Measurements from ENCODE around the gene TARS2. TPM values are rescaled to one million over a fixed set of nuclear protein-coding genes. Genes with fewer than 3 reads are reported as not detected.
A peak's percentile ranks its signal among the peaks of the same experiment; 100 is the strongest.

The TARS2 gene
- polyA plus RNA-seq, 2 donors = 14.1 to 26.7 TPM

GRCh38 chr1:150532860-150533259 lies 45.6 kb downstream of the TARS2 start:
- no peaks in the 10 kb centered on the region for H3K9me3 ChIP-seq (ENCODE audit: control insufficient read depth in 2 of 2, insufficient read depth in 1 of 2, low read depth in 1 of 2, low read length in 1 of 2)
- 29 to 35% methylated on average over 5 of the region's 5 CpGs for WGBS, 2 donors
- H3K4me3 ChIP-seq (ENCODE audit: low read depth in 1 of 2, low read length in 2 of 2) = no peak overlapping the region
- H3K27me3 ChIP-seq (ENCODE audit: control insufficient read depth in 1 of 2, insufficient read depth in 2 of 2, low read length in 2 of 2) = no peaks in the 10 kb centered on the region
- peak overlapping the region; percentile 83 to 91 for H3K27ac ChIP-seq (ENCODE audit: low read depth in 2 of 2, low read length in 1 of 2)
- no peaks in the 10 kb centered on the region for H3K36me3 ChIP-seq (ENCODE audit: control insufficient read depth in 2 of 2, insufficient read depth in 2 of 2, low read length in 1 of 2)
- peaks cover 3 to 16% of the 10 kb centered on the region in 2 donors for H3K4me1 ChIP-seq (ENCODE audit: control insufficient read depth in 2 of 2, insufficient read depth in 2 of 2, low read length in 1 of 2)

GRCh38 chr1:150534002-150534401 lies 46.8 kb downstream of the TARS2 start:
- H3K36me3 ChIP-seq (ENCODE audit: control insufficient read depth in 2 of 2, insufficient read depth in 2 of 2, low read length in 1 of 2) = no peaks in the 10 kb centered on the region
- H3K4me1 ChIP-seq (ENCODE audit: control insufficient read depth in 2 of 2, insufficient read depth in 2 of 2, low read length in 1 of 2) = peaks cover 6 to 25% of the 10 kb centered on the region in 2 donors
- peak overlapping the region; percentile 42 to 78 for H3K27ac ChIP-seq (ENCODE audit: low read depth in 2 of 2, low read length in 1 of 2)
- no peaks in the 10 kb centered on the region for H3K9me3 ChIP-seq (ENCODE audit: control insufficient read depth in 2 of 2, insufficient read depth in 1 of 2, low read depth in 1 of 2, low read length in 1 of 2)
- H3K27me3 ChIP-seq (ENCODE audit: control insufficient read depth in 1 of 2, insufficient read depth in 2 of 2, low read length in 2 of 2) = no peaks in the 10 kb centered on the region
- H3K4me3 ChIP-seq (ENCODE audit: low read depth in 1 of 2, low read length in 2 of 2) = no peak overlapping the region
- WGBS, 2 donors = 55 to 67% methylated on average over 6 of the region's 6 CpGs

- H3K4me3 ChIP-seq (ENCODE audit: low read depth in 1 of 2, low read length in 2 of 2) = no peak overlapping the region
- peak overlapping the region; percentile 19 to 23 for H3K27ac ChIP-seq (ENCODE audit: low read depth in 2 of 2, low read length in 1 of 2)
- no peaks in the 10 kb centered on the region for H3K27me3 ChIP-seq (ENCODE audit: control insufficient read depth in 1 of 2, insufficient read depth in 2 of 2, low read length in 2 of 2)
- no peaks in the 10 kb centered on the region for H3K36me3 ChIP-seq (ENCODE audit: control insufficient read depth in 2 of 2, insufficient read depth in 2 of 2, low read length in 1 of 2)
- peaks cover 6 to 24% of the 10 kb centered on the region in 2 donors for H3K4me1 ChIP-seq (ENCODE audit: control insufficient read depth in 2 of 2, insufficient read depth in 2 of 2, low read length in 1 of 2)
- 87 to 88% methylated on average over 14 of the region's 14 CpGs for WGBS, 2 donors
- H3K9me3 ChIP-seq (ENCODE audit: control insufficient read depth in 2 of 2, insufficient read depth in 1 of 2, low read depth in 1 of 2, low read length in 1 of 2) = no peaks in the 10 kb centered on the region
These were observed 48.5 kb downstream of the TARS2 start for GRCh38 chr1:150535511-150536287.

GRCh38 chr1:150536836-150537731 lies 49.9 kb downstream of the TARS2 start:
- Histone ChIP-seq H3K9me3 (ENCODE audit: control insufficient read depth in 2 of 2, insufficient read depth in 1 of 2, low read depth in 1 of 2, low read length in 1 of 2) (no peaks in the 10 kb centered on the region), H3K36me3 (ENCODE audit: control insufficient read depth in 2 of 2, insufficient read depth in 2 of 2, low read length in 1 of 2) (no peaks in the 10 kb centered on the region), H3K27ac (ENCODE audit: low read depth in 2 of 2, low read length in 1 of 2) (peak overlapping the region; percentile 87 to 90), H3K27me3 (ENCODE audit: control insufficient read depth in 1 of 2, insufficient read depth in 2 of 2, low read length in 2 of 2) (no peaks in the 10 kb centered on the region), H3K4me3 (ENCODE audit: low read depth in 1 of 2, low read length in 2 of 2) (no peak overlapping the region), H3K4me1 (ENCODE audit: control insufficient read depth in 2 of 2, insufficient read depth in 2 of 2, low read length in 1 of 2) (peaks cover 6 to 24% of the 10 kb centered on the region in 2 donors)
- WGBS, 2 donors = 83 to 85% methylated on average over 12 of the region's 12 CpGs

GRCh38 chr1:150537732-150538684 lies 50.8 kb downstream of the TARS2 start:
- peak overlapping the region; percentile 87 to 90 for H3K27ac ChIP-seq (ENCODE audit: low read depth in 2 of 2, low read length in 1 of 2)
- H3K4me1 ChIP-seq (ENCODE audit: control insufficient read depth in 2 of 2, insufficient read depth in 2 of 2, low read length in 1 of 2) = peaks cover 6 to 20% of the 10 kb centered on the region in 2 donors
- WGBS, 2 donors = 52 to 59% methylated on average over 16 to 17 of the region's 17 CpGs
- no peaks in the 10 kb centered on the region for H3K27me3 ChIP-seq (ENCODE audit: control insufficient read depth in 1 of 2, insufficient read depth in 2 of 2, low read length in 2 of 2)
- H3K9me3 ChIP-seq (ENCODE audit: control insufficient read depth in 2 of 2, insufficient read depth in 1 of 2, low read depth in 1 of 2, low read length in 1 of 2) = no peaks in the 10 kb centered on the region
- no peaks in the 10 kb centered on the region for H3K36me3 ChIP-seq (ENCODE audit: control insufficient read depth in 2 of 2, insufficient read depth in 2 of 2, low read length in 1 of 2)
- no peak overlapping the region for H3K4me3 ChIP-seq (ENCODE audit: low read depth in 1 of 2, low read length in 2 of 2)

- Histone ChIP-seq H3K27me3 (ENCODE audit: control insufficient read depth in 1 of 2, insufficient read depth in 2 of 2, low read length in 2 of 2) (no peaks in the 10 kb centered on the region), H3K4me3 (ENCODE audit: low read depth in 1 of 2, low read length in 2 of 2) (no peak overlapping the region), H3K4me1 (ENCODE audit: control insufficient read depth in 2 of 2, insufficient read depth in 2 of 2, low read length in 1 of 2) (peaks cover 0 to 9% of the 10 kb centered on the region in 2 donors), H3K9me3 (ENCODE audit: control insufficient read depth in 2 of 2, insufficient read depth in 1 of 2, low read depth in 1 of 2, low read length in 1 of 2) (no peaks in the 10 kb centered on the region), H3K36me3 (ENCODE audit: control insufficient read depth in 2 of 2, insufficient read depth in 2 of 2, low read length in 1 of 2) (no peaks in the 10 kb centered on the region), H3K27ac (ENCODE audit: low read depth in 2 of 2, low read length in 1 of 2) (peak overlapping the region; percentile 69 to 81)
- WGBS, 2 donors = 43 to 54% methylated on average over 13 of the region's 13 CpGs
These were observed 56.4 kb downstream of the TARS2 start for GRCh38 chr1:150543500-150544143.

- Histone ChIP-seq H3K27me3 (ENCODE audit: control insufficient read depth in 1 of 2, insufficient read depth in 2 of 2, low read length in 2 of 2) (no peaks in the 10 kb centered on the region), H3K36me3 (ENCODE audit: control insufficient read depth in 2 of 2, insufficient read depth in 2 of 2, low read length in 1 of 2) (no peaks in the 10 kb centered on the region), H3K27ac (ENCODE audit: low read depth in 2 of 2, low read length in 1 of 2) (no peak overlapping the region), H3K4me1 (ENCODE audit: control insufficient read depth in 2 of 2, insufficient read depth in 2 of 2, low read length in 1 of 2) (peaks cover 0 to 3% of the 10 kb centered on the region in 2 donors), H3K9me3 (ENCODE audit: control insufficient read depth in 2 of 2, insufficient read depth in 1 of 2, low read depth in 1 of 2, low read length in 1 of 2) (no peaks in the 10 kb centered on the region), H3K4me3 (ENCODE audit: low read depth in 1 of 2, low read length in 2 of 2) (no peak overlapping the region)
- WGBS, 2 donors = 41 to 44% methylated on average over 3 of the region's 3 CpGs
These were observed 57.0 kb downstream of the TARS2 start for GRCh38 chr1:150544204-150544603.

GRCh38 chr1:150545486-150546032 lies 58.3 kb downstream of the TARS2 start:
- 81 to 91% methylated on average over 6 of the region's 6 CpGs for WGBS, 2 donors

More at GRCh38 chr1:150545486-150546032, 58.3 kb downstream of the TARS2 start:
- Histone ChIP-seq H3K4me1 (ENCODE audit: control insufficient read depth in 2 of 2, insufficient read depth in 2 of 2, low read length in 1 of 2) (peaks cover 0 to 6% of the 10 kb centered on the region in 2 donors), H3K4me3 (ENCODE audit: low read depth in 1 of 2, low read length in 2 of 2) (no peak overlapping the region), H3K27ac (ENCODE audit: low read depth in 2 of 2, low read length in 1 of 2) (no peak overlapping the region), H3K9me3 (ENCODE audit: control insufficient read depth in 2 of 2, insufficient read depth in 1 of 2, low read depth in 1 of 2, low read length in 1 of 2) (no peaks in the 10 kb centered on the region), H3K27me3 (ENCODE audit: control insufficient read depth in 1 of 2, insufficient read depth in 2 of 2, low read length in 2 of 2) (no peaks in the 10 kb centered on the region), H3K36me3 (ENCODE audit: control insufficient read depth in 2 of 2, insufficient read depth in 2 of 2, low read length in 1 of 2) (no peaks in the 10 kb centered on the region)
